Activated CD8-positive, alpha-beta memory T cell treated with anti-CD3 and anti-CD28 coated beads for 1 hour (primary cell): ENCODE results near the gene H2BK1.

Experiments
- DNase-seq, 2 donors: peaks; one replicate each; pipeline ENCODE4 v3.0.0-alpha.2; 2020; ENCODE audit warnings: low read depth in 1 of 2; ENCODE audit errors: extremely low read depth in 1 of 2

H2BK1 gene

DNA sequence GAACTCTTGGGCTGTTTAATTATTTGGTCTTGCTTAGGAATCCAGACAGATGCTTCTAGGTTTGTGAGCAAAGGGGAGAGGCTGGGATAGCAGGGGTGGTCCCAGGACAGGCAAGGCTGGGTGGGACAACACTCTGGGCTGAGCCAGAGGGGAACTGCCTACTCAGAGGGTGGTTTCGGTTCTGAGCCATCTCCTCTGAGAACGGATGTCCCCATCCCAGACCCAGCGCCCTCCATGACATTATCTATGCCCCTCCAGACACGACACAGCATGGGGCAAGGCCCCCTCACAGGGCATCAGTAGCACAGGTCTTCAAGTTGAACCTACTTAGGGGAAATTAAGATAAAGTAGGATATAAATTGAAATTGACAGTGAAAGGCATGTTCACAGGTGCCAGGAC is 30.3 kb downstream of the H2BK1 start:
- DNase-seq, result no peak

GRCh38 chr7:151179287-151179860 is 30.9 kb downstream of the H2BK1 start:
- no peak for DNase-seq

GRCh38 chr7:151178831-151179230 is 31.5 kb downstream of the H2BK1 start:
- no peak for DNase-seq

- DNase-seq, result no peak
Observed at GRCh38 chr7:151178236-151178635, 32.1 kb downstream of the H2BK1 start.

- DNase-seq, result no peak
Observed at GRCh38 chr7:151177310-151177709, 33.0 kb downstream of the H2BK1 start.

GRCh38 chr7:151176401-151176800 is 33.9 kb downstream of the H2BK1 start:
- DNase-seq, result no peak

GRCh38 chr7:151175793-151176311 is 34.4 kb downstream of the H2BK1 start:
- DNase-seq, result no peak

GRCh38 chr7:151175047-151175792 is 35.1 kb downstream of the H2BK1 start:
- no peak for DNase-seq

DNA sequence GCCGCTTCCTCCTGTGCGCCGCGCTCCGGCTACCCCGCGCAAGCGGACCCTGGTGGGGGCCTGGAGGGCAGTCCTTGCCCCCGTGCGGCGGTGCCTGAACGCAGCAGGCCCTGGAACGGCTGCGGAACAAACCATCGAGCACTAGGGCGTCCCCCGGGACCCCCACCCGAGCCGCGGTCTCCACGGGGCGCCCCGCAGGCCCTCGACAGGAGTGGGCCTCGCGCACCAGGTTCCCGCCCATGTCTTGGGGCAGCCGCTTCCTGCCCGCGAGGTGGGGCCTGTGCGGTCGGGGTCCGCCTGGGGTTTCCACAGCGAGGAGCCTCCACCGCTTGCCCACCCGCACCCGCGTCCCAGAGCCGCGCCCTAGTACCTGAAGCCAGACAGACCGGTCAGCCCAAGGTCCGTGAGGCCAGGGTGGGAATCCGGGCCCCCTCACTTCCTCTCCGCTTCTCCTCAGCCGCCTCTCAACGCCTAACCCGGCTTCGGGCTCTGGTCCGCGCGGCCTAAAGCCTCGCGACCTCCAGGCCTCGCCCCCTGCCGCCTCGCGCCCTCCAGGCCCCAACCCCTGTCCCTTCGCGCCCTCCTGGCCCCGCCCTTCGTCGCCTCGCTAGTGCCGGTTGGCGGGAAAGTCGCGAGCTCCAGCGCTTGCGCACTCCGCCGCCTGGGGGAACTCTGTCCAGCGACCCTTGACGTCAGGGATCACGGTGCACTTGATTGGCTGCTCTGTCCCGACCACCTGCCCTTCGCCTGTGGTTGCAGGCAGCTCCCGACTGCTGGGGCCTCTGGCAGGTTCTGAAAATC is 35.8 kb downstream of the H2BK1 start:
- DNase-seq, result no peak

GRCh38 chr7:151173386-151174245 is 36.7 kb downstream of the H2BK1 start:
- DNase-seq, result no peak

GRCh38 chr7:151172273-151173141 is 37.8 kb downstream of the H2BK1 start:
- peak; percentile 45 to 73 for DNase-seq

GRCh38 chr7:151168787-151169162 is 41.5 kb downstream of the H2BK1 start:
- no peak for DNase-seq

DNA sequence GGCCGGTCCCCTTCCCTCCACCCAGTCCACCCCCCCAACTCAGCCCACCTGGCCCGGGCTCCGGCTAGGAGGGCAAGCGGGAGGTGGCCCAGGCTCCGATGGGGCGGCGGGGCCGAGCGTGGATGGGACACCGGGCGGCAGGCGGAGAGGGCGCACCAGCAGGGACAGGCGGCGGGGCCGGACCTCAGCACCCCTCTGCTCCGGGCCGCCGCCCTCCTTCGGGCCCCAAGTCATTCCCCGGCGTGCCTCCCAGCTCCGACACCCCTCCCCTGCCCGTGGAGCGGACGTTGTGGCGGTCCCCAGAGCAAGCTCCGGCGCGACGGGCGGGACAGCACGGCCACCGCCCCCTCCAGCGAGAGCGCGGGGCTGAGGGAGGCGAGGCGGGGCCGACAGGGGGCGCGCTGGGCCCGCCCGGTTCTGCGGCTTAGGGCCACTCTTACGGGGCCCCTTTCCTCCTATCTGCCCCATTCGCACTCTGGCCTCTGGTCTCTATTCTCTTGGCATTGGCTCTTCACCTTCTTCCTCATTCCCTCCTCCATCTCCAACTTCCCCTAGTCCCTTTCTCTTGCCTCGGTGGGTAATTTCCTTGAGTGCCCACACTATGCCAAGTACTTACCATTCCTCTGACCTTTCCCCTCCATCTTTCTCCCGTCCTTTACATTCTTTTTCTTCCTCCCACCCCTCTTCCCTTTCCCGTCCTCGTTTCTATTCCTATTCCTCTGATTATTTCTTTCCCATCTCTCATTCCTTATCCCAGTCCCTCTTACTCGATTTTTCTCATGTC is 42.1 kb downstream of the H2BK1 start:
- peak; percentile 8 to 37 for DNase-seq

DNA sequence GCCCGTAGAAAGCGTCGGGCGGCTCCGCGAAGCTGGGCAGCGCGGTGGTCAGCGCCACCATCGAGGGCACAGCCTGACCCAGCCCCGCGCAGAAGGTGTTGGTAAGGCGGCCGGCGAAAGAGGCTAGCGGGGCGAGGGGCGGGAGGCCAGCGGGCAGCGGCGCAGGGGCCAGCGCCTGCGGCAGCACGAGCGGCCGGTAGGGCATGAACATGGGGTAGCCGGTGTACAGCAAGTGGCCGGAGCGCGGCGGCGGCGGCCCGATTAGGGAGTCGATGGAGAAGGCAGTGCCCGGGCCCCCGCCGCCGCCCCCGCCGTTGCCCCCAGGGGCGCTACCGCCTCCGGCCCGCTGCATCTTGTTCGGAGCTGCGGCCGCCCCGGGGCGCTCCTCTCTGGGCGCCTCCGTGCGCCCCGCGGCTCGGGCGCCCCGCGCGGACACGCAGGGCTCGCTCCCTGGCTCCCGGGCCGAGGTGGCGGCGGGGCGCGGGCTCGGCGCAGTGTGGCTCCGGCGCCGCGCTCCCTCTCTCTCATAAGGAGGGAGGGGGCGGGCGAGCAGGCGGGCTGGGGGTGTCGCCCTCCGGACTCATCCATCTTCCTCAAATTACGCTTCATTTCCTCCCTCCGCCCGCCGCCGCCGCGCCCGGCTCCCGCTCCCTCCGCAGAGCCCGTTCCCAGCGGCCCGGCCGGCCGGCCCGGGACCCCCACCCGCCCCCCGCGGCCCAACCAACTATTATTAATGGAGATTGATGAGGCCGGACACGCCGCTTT is 42.9 kb downstream of the H2BK1 start, which contains the start of gene GBX1:
GBX1 (minus strand) TSS at position 498 of the 765 bp plus-strand sequence; CDS start at position 352, 146 bp downstream.
- DNase-seq, result no peak

DNA sequence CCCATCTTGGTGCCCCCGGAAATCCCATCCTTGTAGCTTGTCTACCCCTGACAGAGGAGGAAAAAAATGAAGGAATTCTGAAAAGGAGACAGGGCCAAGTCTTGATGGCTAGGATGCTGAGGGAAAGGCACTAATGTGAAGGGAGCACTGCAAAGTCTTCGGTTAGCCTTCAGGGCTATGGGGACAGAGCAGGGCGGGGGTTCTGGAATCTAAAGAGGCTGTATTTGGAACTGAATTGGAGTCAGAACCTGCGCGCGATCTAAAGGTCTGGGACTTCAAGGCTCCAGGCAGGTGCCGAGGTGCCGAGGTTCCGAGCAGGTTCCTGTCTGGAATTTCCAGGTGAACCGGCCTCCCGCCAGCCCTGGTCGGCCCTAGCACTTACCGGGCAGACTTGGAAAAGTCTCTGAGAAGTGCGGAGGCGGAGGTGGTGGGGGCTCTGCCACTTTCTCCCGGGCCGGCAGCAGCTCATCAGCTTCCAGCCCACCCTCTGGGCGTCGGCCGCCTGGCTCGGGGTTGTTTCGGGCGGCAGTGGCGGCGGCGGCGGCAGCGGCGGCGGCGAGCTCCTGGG is 43.6 kb downstream of the H2BK1 start:
- DNase-seq, result no peak

DNA sequence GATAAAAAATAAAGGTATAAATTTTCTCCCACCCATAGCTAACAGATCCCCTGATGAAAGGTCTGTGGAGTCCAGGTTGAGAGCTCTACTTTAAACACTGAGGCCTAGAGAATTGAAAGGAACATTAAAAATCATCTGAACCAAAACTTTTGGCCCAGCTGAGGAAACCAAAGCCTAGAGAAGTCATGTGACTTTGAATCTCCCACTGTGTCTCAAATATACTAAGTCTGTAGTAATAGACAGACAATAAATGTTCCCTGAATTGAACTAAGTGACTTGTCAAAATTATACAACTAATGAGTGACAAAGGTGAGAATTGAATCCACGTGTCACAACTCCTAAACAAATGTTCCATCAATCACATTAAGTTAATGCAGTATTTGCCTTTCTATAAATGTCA is 48.5 kb downstream of the H2BK1 start:
- no peak for DNase-seq
